ENCODE data around the gene SATB1. TPM values are rescaled to one million over a fixed set of nuclear protein-coding genes. Genes with fewer than 3 reads are reported as not detected.
"Not testable (repeated sequence)": the region's sequence is repeated elsewhere in the genome, so short reads cannot be mapped to it uniquely, and the experiment has no call there.

Gene SATB1
- total RNA-seq, 1 donor from 2014 or later = 3.4 TPM

- no peak for TF ChIP-seq CTCF (IDR thresholded peaks at IDR 0.05; ENCODE audit: insufficient read depth, low read length, poor library complexity, severe bottlenecking)
- no peaks in the 10 kb centered on the region for H3K27me3 ChIP-seq (ENCODE audit: control insufficient read depth, insufficient read depth, low read length)
- H3K36me3 ChIP-seq (ENCODE audit: control insufficient read depth, insufficient read depth, low read length) = no peaks in the 10 kb centered on the region
- DNase-seq (ENCODE audit: low read depth) = no peak
- H3K4me3 ChIP-seq (ENCODE audit: low read depth, low read length) = no peak overlapping the region
Measured at GRCh38 chr3:18344306-18345014, 80.7 kb downstream of the SATB1 start.

GRCh38 chr3:18343809-18344208 lies 81.3 kb downstream of the SATB1 start:
- Histone ChIP-seq H3K36me3 (ENCODE audit: control insufficient read depth, insufficient read depth, low read length) (no peaks in the 10 kb centered on the region), H3K27me3 (ENCODE audit: control insufficient read depth, insufficient read depth, low read length) (no peaks in the 10 kb centered on the region), H3K4me3 (ENCODE audit: low read depth, low read length) (no peak overlapping the region)
- no peak for TF ChIP-seq CTCF (IDR thresholded peaks at IDR 0.05; ENCODE audit: insufficient read depth, low read length, poor library complexity, severe bottlenecking)
- DNase-seq (ENCODE audit: low read depth) = no peak

GRCh38 chr3:18338827-18339514 lies 86.2 kb downstream of the SATB1 start:
- DNase-seq (ENCODE audit: low read depth) = no peak
- H3K36me3 ChIP-seq (ENCODE audit: control insufficient read depth, insufficient read depth, low read length) = no peaks in the 10 kb centered on the region

GRCh38 chr3:18337231-18337630 lies 87.9 kb downstream of the SATB1 start:
- H3K4me3 ChIP-seq (ENCODE audit: low read depth, low read length) = no peak overlapping the region
- no peak for DNase-seq (ENCODE audit: low read depth)
- no peaks in the 10 kb centered on the region for H3K27me3 ChIP-seq (ENCODE audit: control insufficient read depth, insufficient read depth, low read length)
- no peak for TF ChIP-seq CTCF (IDR thresholded peaks at IDR 0.05; ENCODE audit: insufficient read depth, low read length, poor library complexity, severe bottlenecking)
- H3K36me3 ChIP-seq (ENCODE audit: control insufficient read depth, insufficient read depth, low read length) = no peaks in the 10 kb centered on the region

More at GRCh38 chr3:18338827-18339514, 86.2 kb downstream of the SATB1 start:
- H3K4me3 ChIP-seq (ENCODE audit: low read depth, low read length) = no peak overlapping the region
- no peaks in the 10 kb centered on the region for H3K27me3 ChIP-seq (ENCODE audit: control insufficient read depth, insufficient read depth, low read length)
- no peak for TF ChIP-seq CTCF (IDR thresholded peaks at IDR 0.05; ENCODE audit: insufficient read depth, low read length, poor library complexity, severe bottlenecking)

GRCh38 chr3:18334837-18335601 lies 90.1 kb downstream of the SATB1 start:
- H3K36me3 ChIP-seq (ENCODE audit: control insufficient read depth, insufficient read depth, low read length) = no peaks in the 10 kb centered on the region
- DNase-seq (ENCODE audit: low read depth) = no peak
- no peaks in the 10 kb centered on the region for H3K27me3 ChIP-seq (ENCODE audit: control insufficient read depth, insufficient read depth, low read length)
- no peak for TF ChIP-seq CTCF (IDR thresholded peaks at IDR 0.05; ENCODE audit: insufficient read depth, low read length, poor library complexity, severe bottlenecking)
- H3K4me3 ChIP-seq (ENCODE audit: low read depth, low read length) = no peak overlapping the region

- peak overlapping the region; percentile 12 for H3K4me3 ChIP-seq (ENCODE audit: low read depth, low read length)
- not testable (repeated sequence) for H3K27me3 ChIP-seq (ENCODE audit: control insufficient read depth, insufficient read depth, low read length); DNase-seq (ENCODE audit: low read depth); H3K36me3 ChIP-seq (ENCODE audit: control insufficient read depth, insufficient read depth, low read length)
Measured at GRCh38 chr3:18330772-18331441, 94.2 kb downstream of the SATB1 start.

All from kidney epithelial cell (primary cell).